ENCODE data around the gene MAX.
A peak's percentile ranks its signal among the peaks of the same experiment; 100 is the strongest.

Gene MAX

DNA sequence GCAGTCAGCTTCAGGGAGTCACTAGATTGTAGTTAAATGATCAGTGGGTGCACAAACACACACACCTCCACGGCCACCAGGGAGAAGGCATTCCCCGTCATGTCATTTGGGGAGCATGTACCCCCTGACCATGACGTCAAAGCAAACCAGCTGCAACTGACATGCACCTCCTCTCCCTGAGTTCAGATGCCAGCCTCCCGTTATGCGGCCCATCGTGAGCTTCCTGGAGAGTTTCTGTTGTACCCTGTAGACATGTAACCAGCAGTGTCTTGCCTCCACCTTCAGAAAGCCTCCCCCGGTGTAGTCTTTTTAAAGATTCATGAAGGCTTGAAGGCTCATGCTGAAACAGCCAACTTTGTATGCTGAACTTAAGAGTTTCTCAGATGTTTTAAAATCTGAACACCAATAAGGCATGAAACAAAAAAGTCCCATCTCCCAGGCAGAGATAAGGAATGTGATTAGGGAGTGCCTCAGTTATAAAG is 60.8 kb downstream of the MAX start:
- no CpG with 5 or more reads among the region's 7 CpGs for WGBS, 2 donors (ENCODE audit: extremely low coverage in 2 of 2, insufficient read length in 2 of 2, insufficient replicate concordance in 1 of 2)

DNA sequence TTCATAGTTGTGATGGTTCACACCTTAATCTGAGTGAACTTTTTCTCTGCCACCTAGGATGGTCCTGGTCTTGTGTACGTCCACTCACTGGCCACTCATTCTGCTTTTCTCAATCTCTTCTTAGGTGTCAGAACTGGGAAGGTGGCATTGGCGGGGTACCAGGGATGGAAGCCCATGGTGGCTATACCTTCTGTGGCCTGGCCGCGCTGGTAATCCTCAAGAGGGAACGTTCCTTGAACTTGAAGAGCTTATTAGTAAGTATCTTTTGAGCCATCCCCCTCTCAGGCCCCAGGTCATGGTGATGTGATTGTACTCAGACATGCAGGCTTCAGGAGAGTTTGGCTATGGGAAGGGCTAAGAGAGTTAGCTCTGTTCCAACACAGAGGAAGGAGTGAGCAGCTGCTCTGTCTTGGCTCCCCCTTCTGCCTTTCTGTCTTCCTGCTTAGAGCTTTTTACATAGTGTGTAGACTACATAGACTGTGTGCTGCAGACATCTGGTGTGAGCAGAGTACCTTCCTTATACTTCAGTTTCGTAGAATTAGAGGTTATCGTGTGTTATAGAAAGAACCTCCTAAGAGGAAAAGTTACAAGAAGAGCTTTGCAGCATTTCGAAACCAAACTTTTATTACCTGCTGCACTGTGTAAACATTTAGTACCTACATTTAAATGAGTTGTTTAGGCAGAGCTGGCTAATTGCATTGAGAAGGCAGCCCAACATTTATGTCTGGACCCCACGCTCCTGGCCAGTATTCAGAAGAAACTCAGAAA is 61.5 kb downstream of the MAX start:
- H3K4me3 ChIP-seq (ENCODE audit: low read length in 2 of 2) = no peak overlapping the region
- peaks cover 15 to 49% of the 10 kb centered on the region in 2 donors for H3K36me3 ChIP-seq (replicated peaks in 1 of 2; ENCODE audit: control insufficient read depth in 2 of 2, insufficient read depth in 2 of 2, low read length in 2 of 2)
- H3K9me3 ChIP-seq (replicated peaks in 1 of 2; ENCODE audit: control insufficient read depth in 2 of 2, insufficient read depth in 1 of 2, low read depth in 1 of 2, low read length in 2 of 2) = no peaks in the 10 kb centered on the region
- no peak overlapping the region for H3K27ac ChIP-seq (replicated peaks; ENCODE audit: low read length)
- no peak overlapping the region for H2AK5ac ChIP-seq (ENCODE audit: low read depth, low read length)
- H4K91ac ChIP-seq (ENCODE audit: low read depth, low read length, poor library complexity) = no peak overlapping the region
- WGBS, 2 donors (ENCODE audit: extremely low coverage in 2 of 2, insufficient read length in 2 of 2, insufficient replicate concordance in 1 of 2) = no CpG with 5 or more reads among the region's 9 CpGs
- no peaks in the 10 kb centered on the region for H3K4me1 ChIP-seq (ENCODE audit: control insufficient read depth in 2 of 2, insufficient read depth in 1 of 2, low read depth in 1 of 2, low read length in 2 of 2)
- no peaks in the 10 kb centered on the region for H3K27me3 ChIP-seq (ENCODE audit: control insufficient read depth in 3 of 3, insufficient read depth in 3 of 3, low read depth in 1 of 3, low read length in 3 of 3)
- H3K4me2 ChIP-seq (ENCODE audit: insufficient read depth, low read length, poor library complexity, severe bottlenecking) = no peak overlapping the region
- no peak overlapping the region for H3K9ac ChIP-seq (ENCODE audit: low read depth, low read length, poor library complexity)
- H3K18ac ChIP-seq (ENCODE audit: low read length) = no peak overlapping the region
- H4K8ac ChIP-seq (ENCODE audit: low read depth, low read length) = no peak overlapping the region
- H3K79me1 ChIP-seq (ENCODE audit: low read depth, low read length) = peaks cover 1% of the 10 kb centered on the region
- peak overlapping the region; percentile 56 for H3K14ac ChIP-seq (ENCODE audit: low read length)
- no peak overlapping the region for H2BK5ac ChIP-seq (ENCODE audit: low read length)
- no peak overlapping the region for H2AFZ ChIP-seq (ENCODE audit: low read length)
- no peak overlapping the region for H2BK15ac ChIP-seq (ENCODE audit: low read length)
- DNase-seq (ENCODE audit: low spot score) = no peak
- no peak overlapping the region for H3K4ac ChIP-seq (ENCODE audit: low read length)
- H3K23ac ChIP-seq (ENCODE audit: low read depth, low read length, poor library complexity) = no peak overlapping the region
- H2BK12ac ChIP-seq (ENCODE audit: low read length) = no peak overlapping the region
- no peak overlapping the region for H2BK120ac ChIP-seq (ENCODE audit: low read depth, low read length)

More for the DNA sequence above, 60.8 kb downstream of the MAX start:
- H3K36me3 ChIP-seq (replicated peaks in 1 of 2; ENCODE audit: control insufficient read depth in 2 of 2, insufficient read depth in 2 of 2, low read length in 2 of 2) = peaks cover 15 to 49% of the 10 kb centered on the region in 2 donors
- no peak overlapping the region for H4K91ac ChIP-seq (ENCODE audit: low read depth, low read length, poor library complexity)
- no peak overlapping the region for H3K18ac ChIP-seq (ENCODE audit: low read length)
- H3K27ac ChIP-seq (replicated peaks; ENCODE audit: low read length) = no peak overlapping the region
- H2AFZ ChIP-seq (ENCODE audit: low read length) = no peak overlapping the region
- H3K23ac ChIP-seq (ENCODE audit: low read depth, low read length, poor library complexity) = no peak overlapping the region
- H3K9ac ChIP-seq (ENCODE audit: low read depth, low read length, poor library complexity) = no peak overlapping the region
- no peak for DNase-seq (ENCODE audit: low spot score)
- H2BK12ac ChIP-seq (ENCODE audit: low read length) = no peak overlapping the region
- H3K4me1 ChIP-seq (ENCODE audit: control insufficient read depth in 2 of 2, insufficient read depth in 1 of 2, low read depth in 1 of 2, low read length in 2 of 2) = no peaks in the 10 kb centered on the region
- no peak overlapping the region for H3K4ac ChIP-seq (ENCODE audit: low read length)
- no peak overlapping the region for H4K8ac ChIP-seq (ENCODE audit: low read depth, low read length)
- H3K4me2 ChIP-seq (ENCODE audit: insufficient read depth, low read length, poor library complexity, severe bottlenecking) = no peak overlapping the region
- H3K9me3 ChIP-seq (replicated peaks in 1 of 2; ENCODE audit: control insufficient read depth in 2 of 2, insufficient read depth in 1 of 2, low read depth in 1 of 2, low read length in 2 of 2) = no peaks in the 10 kb centered on the region
- peak overlapping the region; percentile 56 for H3K14ac ChIP-seq (ENCODE audit: low read length)
- H3K79me1 ChIP-seq (ENCODE audit: low read depth, low read length) = peaks cover 1% of the 10 kb centered on the region
- H3K4me3 ChIP-seq (ENCODE audit: low read length in 2 of 2) = no peak overlapping the region
- H2BK15ac ChIP-seq (ENCODE audit: low read length) = no peak overlapping the region
- no peaks in the 10 kb centered on the region for H3K27me3 ChIP-seq (ENCODE audit: control insufficient read depth in 3 of 3, insufficient read depth in 3 of 3, low read depth in 1 of 3, low read length in 3 of 3)
- H2BK5ac ChIP-seq (ENCODE audit: low read length) = no peak overlapping the region
- H2BK120ac ChIP-seq (ENCODE audit: low read depth, low read length) = no peak overlapping the region
- H2AK5ac ChIP-seq (ENCODE audit: low read depth, low read length) = no peak overlapping the region

- no peak overlapping the region for H2BK15ac ChIP-seq (ENCODE audit: low read length)
- DNase-seq (ENCODE audit: low spot score) = no peak
- H3K18ac ChIP-seq (ENCODE audit: low read length) = no peak overlapping the region
- H4K91ac ChIP-seq (ENCODE audit: low read depth, low read length, poor library complexity) = no peak overlapping the region
- no peak overlapping the region for H2AK5ac ChIP-seq (ENCODE audit: low read depth, low read length)
- H3K14ac ChIP-seq (ENCODE audit: low read length) = no peak overlapping the region
- H3K79me1 ChIP-seq (ENCODE audit: low read depth, low read length) = peaks cover 1% of the 10 kb centered on the region
- no peak overlapping the region for H3K4me3 ChIP-seq (ENCODE audit: low read length in 2 of 2)
- no peaks in the 10 kb centered on the region for H3K4me1 ChIP-seq (ENCODE audit: control insufficient read depth in 2 of 2, insufficient read depth in 1 of 2, low read depth in 1 of 2, low read length in 2 of 2)
- no peak overlapping the region for H3K27ac ChIP-seq (replicated peaks; ENCODE audit: low read length)
- no peak overlapping the region for H4K8ac ChIP-seq (ENCODE audit: low read depth, low read length)
- no peaks in the 10 kb centered on the region for H3K27me3 ChIP-seq (ENCODE audit: control insufficient read depth in 3 of 3, insufficient read depth in 3 of 3, low read depth in 1 of 3, low read length in 3 of 3)
- no peaks in the 10 kb centered on the region for H3K9me3 ChIP-seq (replicated peaks in 1 of 2; ENCODE audit: control insufficient read depth in 2 of 2, insufficient read depth in 1 of 2, low read depth in 1 of 2, low read length in 2 of 2)
- no peak overlapping the region for H2AFZ ChIP-seq (ENCODE audit: low read length)
- H3K23ac ChIP-seq (ENCODE audit: low read depth, low read length, poor library complexity) = no peak overlapping the region
- WGBS, 2 donors (ENCODE audit: extremely low coverage in 2 of 2, insufficient read length in 2 of 2, insufficient replicate concordance in 1 of 2) = no CpG with 5 or more reads among the region's 2 CpGs
- H3K36me3 ChIP-seq (replicated peaks in 1 of 2; ENCODE audit: control insufficient read depth in 2 of 2, insufficient read depth in 2 of 2, low read length in 2 of 2) = peaks cover 13 to 47% of the 10 kb centered on the region in 2 donors
- no peak overlapping the region for H3K9ac ChIP-seq (ENCODE audit: low read depth, low read length, poor library complexity)
- no peak overlapping the region for H2BK5ac ChIP-seq (ENCODE audit: low read length)
- no peak overlapping the region for H2BK12ac ChIP-seq (ENCODE audit: low read length)
- H3K4ac ChIP-seq (ENCODE audit: low read length) = no peak overlapping the region
- H2BK120ac ChIP-seq (ENCODE audit: low read depth, low read length) = no peak overlapping the region
- no peak overlapping the region for H3K4me2 ChIP-seq (ENCODE audit: insufficient read depth, low read length, poor library complexity, severe bottlenecking)
Observed at GRCh38 chr14:65038966-65039365, 63.4 kb downstream of the MAX start.

DNA sequence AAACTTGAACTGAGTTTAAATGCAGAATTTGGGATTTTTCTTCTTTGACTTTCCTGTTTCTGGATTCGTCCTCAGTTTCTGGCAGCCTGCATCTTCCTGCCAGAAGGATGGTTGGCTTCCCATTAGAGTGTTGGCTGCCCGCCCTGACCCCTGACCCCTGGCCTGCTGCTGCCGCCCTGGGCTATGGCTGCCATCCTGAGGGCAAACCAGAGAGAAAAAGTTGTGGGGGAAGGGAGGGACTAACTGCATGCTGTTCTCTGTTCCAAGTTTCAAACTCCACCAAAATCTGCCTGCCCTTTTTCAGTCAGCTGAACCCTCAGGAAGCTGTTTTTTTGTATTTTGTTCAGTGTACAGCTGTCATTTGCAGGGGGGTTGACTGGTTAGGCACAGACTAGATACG is 67.3 kb downstream of the MAX start:
- Histone ChIP-seq H3K23ac (ENCODE audit: low read depth, low read length, poor library complexity) (no peak overlapping the region), H3K4ac (ENCODE audit: low read length) (no peak overlapping the region), H3K4me1 (ENCODE audit: control insufficient read depth in 2 of 2, insufficient read depth in 1 of 2, low read depth in 1 of 2, low read length in 2 of 2) (no peaks in the 10 kb centered on the region), H3K27ac (replicated peaks; ENCODE audit: low read length) (no peak overlapping the region), H3K4me3 (ENCODE audit: low read length in 2 of 2) (no peak overlapping the region), H2BK12ac (ENCODE audit: low read length) (no peak overlapping the region), H2AFZ (ENCODE audit: low read length) (no peak overlapping the region), H3K14ac (ENCODE audit: low read length) (no peak overlapping the region), H2BK120ac (ENCODE audit: low read depth, low read length) (no peak overlapping the region), H3K18ac (ENCODE audit: low read length) (no peak overlapping the region), H4K8ac (ENCODE audit: low read depth, low read length) (no peak overlapping the region), H3K27me3 (ENCODE audit: control insufficient read depth in 3 of 3, insufficient read depth in 3 of 3, low read depth in 1 of 3, low read length in 3 of 3) (no peaks in the 10 kb centered on the region), H2BK15ac (ENCODE audit: low read length) (no peak overlapping the region), H3K79me1 (ENCODE audit: low read depth, low read length) (no peaks in the 10 kb centered on the region), H3K36me3 (replicated peaks in 1 of 2; ENCODE audit: control insufficient read depth in 2 of 2, insufficient read depth in 2 of 2, low read length in 2 of 2) (peaks cover 5 to 44% of the 10 kb centered on the region in 2 donors), H3K9me3 (replicated peaks in 1 of 2; ENCODE audit: control insufficient read depth in 2 of 2, insufficient read depth in 1 of 2, low read depth in 1 of 2, low read length in 2 of 2) (no peaks in the 10 kb centered on the region), H2BK5ac (ENCODE audit: low read length) (no peak overlapping the region), H2AK5ac (ENCODE audit: low read depth, low read length) (no peak overlapping the region), H4K91ac (ENCODE audit: low read depth, low read length, poor library complexity) (no peak overlapping the region), H3K9ac (ENCODE audit: low read depth, low read length, poor library complexity) (no peak overlapping the region), H3K4me2 (ENCODE audit: insufficient read depth, low read length, poor library complexity, severe bottlenecking) (no peak overlapping the region)
- DNase-seq (ENCODE audit: low spot score) = no peak
- no CpG with 5 or more reads among the region's 4 CpGs for WGBS, 2 donors (ENCODE audit: extremely low coverage in 2 of 2, insufficient read length in 2 of 2, insufficient replicate concordance in 1 of 2)

Data from neuronal stem cell (in vitro differentiated cells).